Activated CD8-positive, alpha-beta memory T cell treated with anti-CD3 and anti-CD28 coated beads for 1 hour (primary cell): ENCODE data around the gene NT5DC1.

ENCODE experiments used
- DNase-seq, 2 donors: peaks; one replicate each; pipeline ENCODE4 v3.0.0-alpha.2; 2020; ENCODE audit warnings: low read depth in 1 of 2; ENCODE audit errors: extremely low read depth in 1 of 2

Gene NT5DC1

GRCh38 chr6:116133453-116133852, 32.8 kb downstream of the NT5DC1 start:
- no peak for DNase-seq

- no peak for DNase-seq
Observed at GRCh38 chr6:116136373-116136772, 35.7 kb downstream of the NT5DC1 start.

- DNase-seq = peak in 1 of 2 donors; percentile 2
Observed at GRCh38 chr6:116136933-116137340, 36.3 kb downstream of the NT5DC1 start.

GRCh38 chr6:116139917-116140316, 39.3 kb downstream of the NT5DC1 start:
- DNase-seq = no peak

GRCh38 chr6:116144605-116145004, 44.0 kb downstream of the NT5DC1 start:
- DNase-seq = no peak

GRCh38 chr6:116145803-116146675, 45.4 kb downstream of the NT5DC1 start:
- no peak for DNase-seq

GRCh38 chr6:116152620-116153019, 52.0 kb downstream of the NT5DC1 start:
- no peak for DNase-seq

GRCh38 chr6:116154887-116155286, 54.2 kb downstream of the NT5DC1 start:
- DNase-seq = no peak

GRCh38 chr6:116156405-116157326, 56.0 kb downstream of the NT5DC1 start:
- DNase-seq = no peak

GRCh38 chr6:116157391-116157790, 56.7 kb downstream of the NT5DC1 start:
- DNase-seq = no peak

GRCh38 chr6:116158641-116159040, 58.0 kb downstream of the NT5DC1 start:
- no peak for DNase-seq

GRCh38 chr6:116159782-116160524, 59.3 kb downstream of the NT5DC1 start:
- DNase-seq = no peak

GRCh38 chr6:116165596-116165995, 64.9 kb downstream of the NT5DC1 start:
- no peak for DNase-seq

GRCh38 chr6:116166369-116166768, 65.7 kb downstream of the NT5DC1 start:
- no peak for DNase-seq

GRCh38 chr6:116168148-116168547, 67.5 kb downstream of the NT5DC1 start:
- no peak for DNase-seq

GRCh38 chr6:116169880-116170279, 69.2 kb downstream of the NT5DC1 start:
- no peak for DNase-seq

GRCh38 chr6:116170358-116171057, 69.9 kb downstream of the NT5DC1 start:
- DNase-seq = no peak

- no peak for DNase-seq
Observed at GRCh38 chr6:116173928-116174327, 73.3 kb downstream of the NT5DC1 start.

GRCh38 chr6:116175344-116175743, 74.7 kb downstream of the NT5DC1 start:
- DNase-seq = no peak

GRCh38 chr6:116176596-116176995, 75.9 kb downstream of the NT5DC1 start:
- DNase-seq = no peak
